Mesenteric fat pad (tissue), 1 donor: Measurements from ENCODE around the gene PGPEP1. TPM values are rescaled to one million over a fixed set of nuclear protein-coding genes. Genes with fewer than 3 reads are reported as not detected.
"Not testable (repeated sequence)": the region's sequence is repeated elsewhere in the genome, so short reads cannot be mapped to it uniquely, and the experiment has no call there.

Experiments
- DNase-seq: peaks from one replicate; pipeline ENCODE4 v3.0.0-alpha.2; 2020; ENCODE audit warnings: low spot score
- total RNA-seq: library from RNA; stranded (reverse); fragmentation: NEBNext Ultra II Directional; extraction: Animal tissue kit (Norgen Biotek cat#: 25700); gene quantifications from one replicate; pipeline ENCODE4 v1.2.1, GENCODE V29; 2021
- donor health status: DM: yes; HTN: yes; CAD: no.

PGPEP1 gene
- total RNA-seq, 1 donor from 2014 or later = 48.7 TPM

GRCh38 chr19:18330868-18331267, 9.5 kb upstream of the PGPEP1 start:
- no peak for DNase-seq

GRCh38 chr19:18332917-18333530, 7.4 kb upstream of the PGPEP1 start:
- DNase-seq = no peak

GRCh38 chr19:18333680-18334079, 6.7 kb upstream of the PGPEP1 start:
- no peak for DNase-seq

GRCh38 chr19:18336121-18336520, 4.3 kb upstream of the PGPEP1 start:
- no peak for DNase-seq

GRCh38 chr19:18338541-18338940, 1.9 kb upstream of the PGPEP1 start:
- DNase-seq = no peak

GRCh38 chr19:18339723-18340122, 675 bp upstream of the PGPEP1 start:
- DNase-seq = no peak

GRCh38 chr19:18340990-18341868, 831 bp downstream of the PGPEP1 start:
- peak; percentile 91 for DNase-seq

GRCh38 chr19:18342090-18342632, 1.8 kb downstream of the PGPEP1 start:
- DNase-seq = no peak

GRCh38 chr19:18344582-18344950, 4.2 kb downstream of the PGPEP1 start:
- no peak for DNase-seq

GRCh38 chr19:18345296-18345695, 4.9 kb downstream of the PGPEP1 start:
- DNase-seq = no peak

- DNase-seq = no peak
Observed at GRCh38 chr19:18346091-18346490, 5.7 kb downstream of the PGPEP1 start.

- DNase-seq = no peak
Observed at GRCh38 chr19:18348171-18348570, 7.8 kb downstream of the PGPEP1 start.

GRCh38 chr19:18348818-18349339, 8.5 kb downstream of the PGPEP1 start:
- not testable (repeated sequence) for DNase-seq

GRCh38 chr19:18349524-18350128, 9.2 kb downstream of the PGPEP1 start:
- DNase-seq = no peak

- DNase-seq = no peak
Observed at GRCh38 chr19:18350490-18350889, 10.1 kb downstream of the PGPEP1 start.

- DNase-seq = no peak
Observed at GRCh38 chr19:18351544-18351943, 11.1 kb downstream of the PGPEP1 start.

- DNase-seq = no peak
Observed at GRCh38 chr19:18353378-18354005, 13.1 kb downstream of the PGPEP1 start.

GRCh38 chr19:18354743-18355142, 14.3 kb downstream of the PGPEP1 start:
- DNase-seq = not testable (repeated sequence)

GRCh38 chr19:18357041-18357440, 16.6 kb downstream of the PGPEP1 start:
- no peak for DNase-seq

- DNase-seq = no peak
Observed at GRCh38 chr19:18361646-18362045, 21.2 kb downstream of the PGPEP1 start.

GRCh38 chr19:18362934-18363542, 22.6 kb downstream of the PGPEP1 start:
- DNase-seq = no peak
